Measurements from ENCODE around the gene SMAD5.

- TF ChIP-seq POLR2AphosphoS5 (IDR thresholded peaks at IDR 0.05) = no peak
- TF ChIP-seq, protein P1, sequence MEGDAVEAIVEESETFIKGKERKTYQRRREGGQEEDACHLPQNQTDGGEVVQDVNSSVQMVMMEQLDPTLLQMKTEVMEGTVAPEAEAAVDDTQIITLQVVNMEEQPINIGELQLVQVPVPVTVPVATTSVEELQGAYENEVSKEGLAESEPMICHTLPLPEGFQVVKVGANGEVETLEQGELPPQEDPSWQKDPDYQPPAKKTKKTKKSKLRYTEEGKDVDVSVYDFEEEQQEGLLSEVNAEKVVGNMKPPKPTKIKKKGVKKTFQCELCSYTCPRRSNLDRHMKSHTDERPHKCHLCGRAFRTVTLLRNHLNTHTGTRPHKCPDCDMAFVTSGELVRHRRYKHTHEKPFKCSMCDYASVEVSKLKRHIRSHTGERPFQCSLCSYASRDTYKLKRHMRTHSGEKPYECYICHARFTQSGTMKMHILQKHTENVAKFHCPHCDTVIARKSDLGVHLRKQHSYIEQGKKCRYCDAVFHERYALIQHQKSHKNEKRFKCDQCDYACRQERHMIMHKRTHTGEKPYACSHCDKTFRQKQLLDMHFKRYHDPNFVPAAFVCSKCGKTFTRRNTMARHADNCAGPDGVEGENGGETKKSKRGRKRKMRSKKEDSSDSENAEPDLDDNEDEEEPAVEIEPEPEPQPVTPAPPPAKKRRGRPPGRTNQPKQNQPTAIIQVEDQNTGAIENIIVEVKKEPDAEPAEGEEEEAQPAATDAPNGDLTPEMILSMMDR (IDR thresholded peaks at IDR 0.05) = no peak
- TF ChIP-seq POLR2A (IDR thresholded peaks at IDR 0.05) = no peak
Observed at GRCh38 chr5:136226401-136226800, 93.8 kb downstream of the SMAD5 start.

All from gastroesophageal sphincter (tissue), 3 donors.